ENCODE data around the gene LIN28B.

DNA sequence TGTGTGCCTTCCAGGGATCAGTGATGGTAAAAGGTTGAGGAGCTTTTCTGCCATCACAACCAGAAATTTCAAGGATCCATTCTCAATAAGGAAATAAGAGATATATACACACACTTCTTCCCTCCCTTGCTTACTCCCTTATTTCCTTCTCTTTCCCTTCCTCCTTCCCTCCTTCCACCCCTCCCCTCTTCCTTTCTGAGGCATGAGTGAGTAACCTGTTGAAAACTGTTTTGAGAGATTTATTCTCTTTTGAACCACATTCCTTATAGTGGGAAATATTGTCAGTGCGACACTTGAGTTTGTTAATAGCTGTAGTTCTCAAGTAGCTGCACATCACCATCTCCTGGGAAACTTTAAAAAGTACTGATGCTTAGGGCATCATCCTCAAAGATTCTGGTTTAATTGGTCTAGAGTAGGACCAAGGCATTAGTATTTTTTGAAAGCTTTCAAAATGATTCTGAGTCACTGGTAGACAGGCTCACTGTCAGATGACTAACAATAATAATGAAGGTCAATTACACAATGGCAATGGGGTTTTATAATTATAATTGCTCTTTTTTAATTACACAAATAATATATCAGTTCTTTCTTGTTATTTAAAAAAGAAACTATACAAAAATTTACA lies 113.0 kb downstream of the LIN28B start:
- TF ChIP-seq CTCF (IDR thresholded peaks at IDR 0.05) (no peak), POLR2A (IDR thresholded peaks at IDR 0.05) (no peak)
